ENCODE measurements around the gene TFG. TPM values are rescaled to one million over a fixed set of nuclear protein-coding genes. Genes with fewer than 3 reads are reported as not detected.
A peak's percentile ranks its signal among the peaks of the same experiment; 100 is the strongest.

The TFG gene
- total and polyA plus RNA-seq, 8 donors = 15.8 to 90.9 (median 53.5) TPM

- no peak for DNase-seq
- H3K36me3 ChIP-seq = no peaks in the 10 kb centered on the region
- H3K4me3 ChIP-seq = peak overlapping the region in 1 of 4 donors; percentile 17
- no peak overlapping the region for H3K27ac ChIP-seq
- intact Hi-C loops (cut with DNase I; ENCODE audit: low total_unique reads) = no loop called here
- H3K9me3 ChIP-seq = peaks cover 0 to 7% (median 0%) of the 10 kb centered on the region in 4 donors
- WGBS, 5 donors = 76 to 85% (median 80%) methylated on average over 16 to 18 of the region's 18 CpGs
- no peaks in the 10 kb centered on the region for H3K27me3 ChIP-seq
- TF ChIP-seq, protein P1, sequence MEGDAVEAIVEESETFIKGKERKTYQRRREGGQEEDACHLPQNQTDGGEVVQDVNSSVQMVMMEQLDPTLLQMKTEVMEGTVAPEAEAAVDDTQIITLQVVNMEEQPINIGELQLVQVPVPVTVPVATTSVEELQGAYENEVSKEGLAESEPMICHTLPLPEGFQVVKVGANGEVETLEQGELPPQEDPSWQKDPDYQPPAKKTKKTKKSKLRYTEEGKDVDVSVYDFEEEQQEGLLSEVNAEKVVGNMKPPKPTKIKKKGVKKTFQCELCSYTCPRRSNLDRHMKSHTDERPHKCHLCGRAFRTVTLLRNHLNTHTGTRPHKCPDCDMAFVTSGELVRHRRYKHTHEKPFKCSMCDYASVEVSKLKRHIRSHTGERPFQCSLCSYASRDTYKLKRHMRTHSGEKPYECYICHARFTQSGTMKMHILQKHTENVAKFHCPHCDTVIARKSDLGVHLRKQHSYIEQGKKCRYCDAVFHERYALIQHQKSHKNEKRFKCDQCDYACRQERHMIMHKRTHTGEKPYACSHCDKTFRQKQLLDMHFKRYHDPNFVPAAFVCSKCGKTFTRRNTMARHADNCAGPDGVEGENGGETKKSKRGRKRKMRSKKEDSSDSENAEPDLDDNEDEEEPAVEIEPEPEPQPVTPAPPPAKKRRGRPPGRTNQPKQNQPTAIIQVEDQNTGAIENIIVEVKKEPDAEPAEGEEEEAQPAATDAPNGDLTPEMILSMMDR (IDR thresholded peaks at IDR 0.05) = no peak
- TF ChIP-seq POLR2A (IDR thresholded peaks at IDR 0.05) (no peak), POLR2AphosphoS5 (IDR thresholded peaks at IDR 0.05) (no peak), EP300 (IDR thresholded peaks at IDR 0.05) (no peak)
- no peaks in the 10 kb centered on the region for H3K4me1 ChIP-seq
Measured at GRCh38 chr3:100682854-100683760, 26.2 kb upstream of the TFG start.

DNA sequence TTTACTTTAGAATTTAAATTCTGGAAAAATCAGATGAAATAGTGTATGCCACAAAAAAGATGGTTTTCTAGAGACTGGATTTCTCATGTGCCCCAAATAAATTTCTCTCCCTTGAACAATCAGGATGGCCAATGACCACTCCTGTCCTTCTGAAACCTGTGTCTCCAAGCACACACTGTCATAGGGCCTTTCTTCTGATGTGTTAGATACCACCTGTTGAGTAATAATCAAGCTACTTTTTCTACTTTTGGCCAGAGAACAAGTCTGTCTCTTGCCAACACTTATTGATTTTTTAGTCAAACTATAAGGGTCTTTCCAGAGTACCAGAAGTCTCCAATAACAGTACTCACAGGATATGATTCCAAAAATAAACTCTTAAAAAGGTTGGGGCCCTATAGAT, 16.1 kb upstream of the TFG start:
- Histone ChIP-seq H3K4me3 (no peak overlapping the region), H3K4me1 (no peaks in the 10 kb centered on the region), H3K27ac (no peak overlapping the region), H3K36me3 (no peaks in the 10 kb centered on the region), H3K27me3 (peaks cover 0 to 35% (median 0%) of the 10 kb centered on the region in 3 donors), H3K9me3 (no peaks in the 10 kb centered on the region)
- TF ChIP-seq EP300 (IDR thresholded peaks at IDR 0.05) = no peak
- intact Hi-C loops (cut with DNase I; ENCODE audit: low total_unique reads) = no loop called here
- DNase-seq = no peak

DNA sequence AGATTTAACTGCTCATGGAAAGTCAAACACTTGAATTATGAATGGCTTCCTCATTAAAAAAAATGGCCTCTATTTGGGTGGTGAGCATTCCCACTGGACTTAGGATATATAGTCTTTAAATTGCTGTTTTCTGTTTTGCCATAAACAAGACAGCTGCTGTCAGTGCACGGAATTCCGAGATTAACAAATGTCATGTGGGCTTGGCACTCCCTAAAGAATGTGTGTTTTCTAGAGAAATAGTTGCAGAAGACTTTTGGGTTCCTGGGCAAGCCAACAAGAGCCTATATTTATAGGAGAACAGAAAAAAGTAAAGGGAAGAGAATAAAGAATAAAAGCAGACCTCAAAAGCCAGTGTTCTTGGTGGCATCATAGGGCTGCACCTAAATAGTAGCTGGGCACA, 13.6 kb upstream of the TFG start:
- Histone ChIP-seq H3K9me3 (no peaks in the 10 kb centered on the region), H3K27me3 (peaks cover 0 to 45% (median 0%) of the 10 kb centered on the region in 3 donors), H3K27ac (no peak overlapping the region), H3K4me3 (no peak overlapping the region), H3K4me1 (no peaks in the 10 kb centered on the region), H3K36me3 (no peaks in the 10 kb centered on the region)
- intact Hi-C loops (cut with DNase I; ENCODE audit: low total_unique reads) = no loop called here
- TF ChIP-seq EP300 (IDR thresholded peaks at IDR 0.05) = no peak
- WGBS, 5 donors = 53 to 79% (median 73%) methylated on average over 2 of the region's 2 CpGs
- no peak for DNase-seq

DNA sequence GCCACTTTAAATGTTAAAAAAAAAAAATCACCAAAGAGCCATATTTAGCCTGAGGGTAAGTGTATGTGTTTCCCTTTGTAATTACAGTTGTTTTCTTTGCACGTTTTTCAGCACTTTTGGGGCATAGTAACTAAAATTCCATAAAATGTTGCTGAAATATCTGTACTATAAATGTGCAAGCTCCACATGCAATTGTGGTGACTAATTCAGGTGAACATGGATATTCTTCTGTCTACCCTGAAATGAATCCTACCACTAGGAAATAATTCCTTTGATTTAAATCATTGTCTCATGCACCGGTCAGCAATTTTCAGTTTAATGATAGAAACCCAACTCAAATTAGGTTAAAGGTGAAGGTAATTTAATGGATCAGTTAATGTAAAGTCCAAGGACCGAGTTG, 13.1 kb upstream of the TFG start:
- H3K4me3 ChIP-seq = no peak overlapping the region
- H3K27me3 ChIP-seq = peaks cover 0 to 40% (median 0%) of the 10 kb centered on the region in 3 donors
- no peak for DNase-seq
- TF ChIP-seq POLR2AphosphoS5 (IDR thresholded peaks at IDR 0.05) = no peak
- TF ChIP-seq POLR2A (IDR thresholded peaks at IDR 0.05) = no peak
- TF ChIP-seq, protein P1 (IDR thresholded peaks at IDR 0.05) = no peak
- no peak for TF ChIP-seq EP300 (IDR thresholded peaks at IDR 0.05)
- WGBS, 5 donors = 75 to 83% (median 78%) methylated on average over 3 of the region's 3 CpGs
- H3K4me1 ChIP-seq = no peaks in the 10 kb centered on the region
- H3K27ac ChIP-seq = no peak overlapping the region
- H3K36me3 ChIP-seq = no peaks in the 10 kb centered on the region
- no peaks in the 10 kb centered on the region for H3K9me3 ChIP-seq
- intact Hi-C loops (cut with DNase I; ENCODE audit: low total_unique reads) = no loop called here

GRCh38 chr3:100697172-100697571, 12.1 kb upstream of the TFG start:
- intact Hi-C loops (cut with DNase I; ENCODE audit: low total_unique reads) = no loop called here
- DNase-seq = peak in 1 of 2 donors; percentile 49
- TF ChIP-seq POLR2A (IDR thresholded peaks at IDR 0.05) = no peak
- TF ChIP-seq, protein P1 (IDR thresholded peaks at IDR 0.05) = no peak
- WGBS, 5 donors = 56 to 84% (median 68%) methylated on average over 4 to 7 of the region's 7 CpGs
- H3K36me3 ChIP-seq = no peaks in the 10 kb centered on the region
- no peak overlapping the region for H3K27ac ChIP-seq
- peaks cover 0 to 35% (median 0%) of the 10 kb centered on the region in 3 donors for H3K27me3 ChIP-seq
- no peaks in the 10 kb centered on the region for H3K9me3 ChIP-seq
- H3K4me1 ChIP-seq = no peaks in the 10 kb centered on the region
- H3K4me3 ChIP-seq = no peak overlapping the region

Data from stomach (tissue), 9 donors.